ENCODE data around the gene NLRP13.

- TF ChIP-seq CTCF (IDR thresholded peaks at IDR 0.05 in 2 of 3, conservative IDR thresholded peaks at IDR 0.05 in 1 of 3; ENCODE audit: borderline replicate concordance in 1 of 3, insufficient read depth in 1 of 3, low read depth in 2 of 3, low read length in 2 of 3) = no peak
- no peak for TF ChIP-seq POLR2AphosphoS5 (IDR thresholded peaks at IDR 0.05; ENCODE audit: low read depth, low read length)
- no peak for TF ChIP-seq JUND (IDR thresholded peaks at IDR 0.05)
- no peak for TF ChIP-seq POLR2A (IDR thresholded peaks at IDR 0.05; ENCODE audit: borderline replicate concordance, extremely low read depth, insufficient read depth, insufficient read length)
- no peak for TF ChIP-seq SIN3A (IDR thresholded peaks at IDR 0.05; ENCODE audit: low read depth)
- TF ChIP-seq RAD21 (IDR thresholded peaks at IDR 0.05; ENCODE audit: low read depth) = no peak
Observed at GRCh38 chr19:55857974-55858373, 74.2 kb downstream of the NLRP13 start.
